GM23248 (cell line): ENCODE results near the gene GAL3ST1.
"Not testable (repeated sequence)": the region's sequence is repeated elsewhere in the genome, so short reads cannot be mapped to it uniquely, and the experiment has no call there.

Source experiments
- EZH2 ChIP-seq: fragments of 200-600 bp; sonication (generic); IDR thresholded peaks from 2 replicates; pipeline ENCODE4 v1.6.1; 2018; ENCODE audit warnings: antibody characterized with exemption, mild to moderate bottlenecking; ENCODE audit not compliant: insufficient read depth, poor library complexity, severe bottlenecking
- EZH2phosphoT487 ChIP-seq: fragments of 200-600 bp; sonication (generic); IDR thresholded peaks from 2 replicates; pipeline ENCODE4 v1.6.1; 2018; ENCODE audit warnings: antibody characterized with exemption, moderate library complexity, mild to moderate bottlenecking, low read depth; ENCODE audit not compliant: insufficient read depth

DNA sequence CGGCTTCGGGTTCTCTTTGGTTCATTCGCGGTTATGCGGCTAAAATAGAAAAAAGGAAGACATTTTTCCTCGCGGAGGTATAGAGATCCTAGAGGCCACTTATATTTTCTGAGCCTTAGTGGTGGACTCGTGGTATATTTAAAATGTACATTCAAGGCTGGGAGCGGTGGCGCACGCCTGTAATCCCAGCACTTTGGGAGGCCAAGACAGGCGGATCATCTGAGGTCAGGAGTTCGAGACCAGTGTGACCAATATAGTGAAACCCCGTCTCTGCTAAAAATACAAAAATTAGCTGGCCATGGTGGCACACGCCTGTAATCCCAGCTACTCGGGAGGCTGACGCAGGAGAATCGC, 17.9 kb upstream of the GAL3ST1 start:
- not testable (repeated sequence) for TF ChIP-seq EZH2, EZH2phosphoT487
